IMR-90 (cell line): ENCODE data around the gene NCAM1.

ENCODE experiments used
- BHLHE40 ChIP-seq: fragments of 150-350 bp; IDR thresholded peaks from 2 replicates; pipeline ENCODE4 v1.6.1; 2016; ENCODE audit warnings: mild to moderate bottlenecking, low read depth, low read length
- CEBPB ChIP-seq: IDR thresholded peaks from 2 replicates; pipeline ENCODE4 v1.6.1; 2012; ENCODE audit warnings: low read depth, low read length, improper control_type of control experiment
- MAZ ChIP-seq: IDR thresholded peaks from 2 replicates; pipeline ENCODE4 v1.6.1; 2012; ENCODE audit warnings: low read depth, mild to moderate bottlenecking, low read length, improper control_type of control experiment, moderate library complexity, borderline replicate concordance
- MXI1 ChIP-seq: IDR thresholded peaks from 2 replicates; pipeline ENCODE4 v1.6.1; 2012; ENCODE audit warnings: low read depth, mild to moderate bottlenecking, low read length, moderate library complexity, borderline replicate concordance
- POLR2A ChIP-seq: IDR thresholded peaks from 2 replicates; pipeline ENCODE4 v1.6.1; 2012; ENCODE audit warnings: mild to moderate bottlenecking, low read depth, low read length
- RCOR1 ChIP-seq: IDR thresholded peaks from 2 replicates; pipeline ENCODE4 v1.6.1; 2012; ENCODE audit warnings: mild to moderate bottlenecking, low read length, improper control_type of control experiment; ENCODE audit not compliant: insufficient replicate concordance
- SMC3 ChIP-seq: fragments of 150-350 bp; IDR thresholded peaks from 2 replicates; pipeline ENCODE4 v1.6.1; 2016; ENCODE audit warnings: low read depth, mild to moderate bottlenecking, antibody characterized with exemption, low read length, moderate library complexity
- TF ChIP-seq, protein P1 (sequence below): conservative IDR thresholded peaks from 2 replicates; pipeline ENCODE4 v1.5.1; 2012; ENCODE audit warnings: mild to moderate bottlenecking, low read depth, low read length, improper control_type of control experiment
- TF ChIP-seq, protein P2 (sequence below): fragments of 150-350 bp; IDR thresholded peaks from 2 replicates; pipeline ENCODE4 v1.6.1; 2017; ENCODE audit warnings: mild to moderate bottlenecking, antibody characterized with exemption, low read length, low read depth

DNA sequence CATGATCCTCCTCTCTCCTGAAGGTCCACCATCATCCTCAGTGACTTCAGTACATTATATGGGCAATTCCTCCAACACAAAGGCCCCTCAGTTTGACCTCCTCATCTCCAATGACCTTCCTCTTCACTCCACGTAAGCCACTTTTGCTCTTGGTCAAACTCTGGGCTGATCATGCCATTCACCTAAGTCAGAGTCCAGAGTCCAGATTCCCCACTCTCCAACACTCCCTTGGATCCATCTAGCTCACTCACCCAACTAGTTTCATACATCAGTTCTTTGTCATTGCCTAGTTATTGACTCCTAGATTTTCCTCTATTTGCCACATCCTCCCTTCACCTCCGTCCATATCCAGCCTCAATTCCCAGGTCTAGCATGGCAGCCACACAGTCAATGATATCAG is 322.7 kb downstream of the NCAM1 start:
- TF ChIP-seq, protein P1, sequence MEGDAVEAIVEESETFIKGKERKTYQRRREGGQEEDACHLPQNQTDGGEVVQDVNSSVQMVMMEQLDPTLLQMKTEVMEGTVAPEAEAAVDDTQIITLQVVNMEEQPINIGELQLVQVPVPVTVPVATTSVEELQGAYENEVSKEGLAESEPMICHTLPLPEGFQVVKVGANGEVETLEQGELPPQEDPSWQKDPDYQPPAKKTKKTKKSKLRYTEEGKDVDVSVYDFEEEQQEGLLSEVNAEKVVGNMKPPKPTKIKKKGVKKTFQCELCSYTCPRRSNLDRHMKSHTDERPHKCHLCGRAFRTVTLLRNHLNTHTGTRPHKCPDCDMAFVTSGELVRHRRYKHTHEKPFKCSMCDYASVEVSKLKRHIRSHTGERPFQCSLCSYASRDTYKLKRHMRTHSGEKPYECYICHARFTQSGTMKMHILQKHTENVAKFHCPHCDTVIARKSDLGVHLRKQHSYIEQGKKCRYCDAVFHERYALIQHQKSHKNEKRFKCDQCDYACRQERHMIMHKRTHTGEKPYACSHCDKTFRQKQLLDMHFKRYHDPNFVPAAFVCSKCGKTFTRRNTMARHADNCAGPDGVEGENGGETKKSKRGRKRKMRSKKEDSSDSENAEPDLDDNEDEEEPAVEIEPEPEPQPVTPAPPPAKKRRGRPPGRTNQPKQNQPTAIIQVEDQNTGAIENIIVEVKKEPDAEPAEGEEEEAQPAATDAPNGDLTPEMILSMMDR: no peak
- no peak for TF ChIP-seq MAZ
- TF ChIP-seq, protein P2, sequence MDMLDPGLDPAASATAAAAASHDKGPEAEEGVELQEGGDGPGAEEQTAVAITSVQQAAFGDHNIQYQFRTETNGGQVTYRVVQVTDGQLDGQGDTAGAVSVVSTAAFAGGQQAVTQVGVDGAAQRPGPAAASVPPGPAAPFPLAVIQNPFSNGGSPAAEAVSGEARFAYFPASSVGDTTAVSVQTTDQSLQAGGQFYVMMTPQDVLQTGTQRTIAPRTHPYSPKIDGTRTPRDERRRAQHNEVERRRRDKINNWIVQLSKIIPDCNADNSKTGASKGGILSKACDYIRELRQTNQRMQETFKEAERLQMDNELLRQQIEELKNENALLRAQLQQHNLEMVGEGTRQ: no peak
- TF ChIP-seq SMC3: no peak
- no peak for TF ChIP-seq RCOR1
- TF ChIP-seq POLR2A: no peak
- no peak for TF ChIP-seq CEBPB
- no peak for TF ChIP-seq BHLHE40
- no peak for TF ChIP-seq MXI1
